ENCODE data around the gene PROKR2.

Gene PROKR2

DNA sequence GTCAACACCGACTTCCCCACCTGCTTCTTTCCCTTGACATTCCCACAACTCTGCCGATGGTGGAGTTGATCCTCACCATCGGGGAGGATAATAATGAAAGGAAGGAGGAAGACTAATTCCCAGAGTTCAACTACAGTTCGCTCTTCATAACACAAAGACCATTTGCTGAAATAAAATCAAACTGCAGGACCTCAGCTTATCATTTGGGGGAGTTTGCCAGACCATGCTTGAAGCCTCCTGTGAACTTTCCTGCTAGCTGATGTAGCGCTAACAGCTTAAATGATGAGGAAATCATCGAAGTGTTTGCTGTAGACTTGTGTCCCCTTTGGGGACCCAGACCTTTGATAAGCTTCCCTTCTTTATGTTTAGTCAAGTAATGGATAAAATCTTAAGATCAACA lies 26.2 kb downstream of the PROKR2 start:
- no peak for DNase-seq (ENCODE audit: extremely low read depth in 1 of 2, low read depth in 1 of 2)

DNA sequence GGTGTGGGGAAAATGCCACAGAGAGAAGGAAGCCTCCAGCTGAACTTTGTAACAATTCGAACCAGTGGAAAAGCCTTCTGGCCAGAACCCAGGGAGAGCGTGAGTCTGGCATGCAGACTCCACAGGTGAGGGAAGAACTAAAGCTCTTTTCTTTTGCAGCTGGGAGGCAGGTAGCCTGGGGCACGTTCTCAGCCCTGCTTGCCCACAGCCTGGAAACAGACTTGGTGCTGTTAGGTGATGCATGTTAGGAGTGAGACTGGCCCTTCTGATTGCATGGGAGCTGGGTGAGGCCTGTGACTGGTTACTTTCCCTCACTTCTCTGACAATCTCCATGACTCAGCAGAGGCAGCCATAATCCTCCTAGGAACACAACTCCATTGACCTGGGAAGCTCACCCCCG lies 34.2 kb downstream of the PROKR2 start:
- DNase-seq (ENCODE audit: extremely low read depth in 1 of 2, low read depth in 1 of 2) = no peak

GRCh38 chr20:5279661-5280060 lies 37.1 kb downstream of the PROKR2 start:
- DNase-seq (ENCODE audit: extremely low read depth in 1 of 2, low read depth in 1 of 2) = no peak

DNA sequence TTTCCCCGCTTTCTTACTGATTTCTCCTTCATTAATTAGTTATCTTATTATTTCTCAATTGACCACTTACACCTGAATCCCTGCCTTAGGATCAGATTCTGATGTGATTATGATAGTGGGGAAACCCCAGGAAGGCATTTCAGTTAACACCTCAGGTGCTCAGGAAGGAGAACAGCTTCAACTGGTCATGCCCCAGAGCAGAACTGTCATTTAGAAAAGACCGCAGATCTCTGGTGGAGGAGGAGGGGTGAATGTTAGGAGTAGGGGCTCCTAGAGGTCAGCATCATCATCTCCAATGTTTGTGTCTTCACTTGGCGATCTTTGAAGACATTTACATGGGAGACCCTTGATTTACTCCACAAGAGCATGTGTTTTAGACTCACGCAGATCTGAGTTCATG lies 44.5 kb downstream of the PROKR2 start:
- DNase-seq (ENCODE audit: extremely low read depth in 1 of 2, low read depth in 1 of 2) = no peak

DNA sequence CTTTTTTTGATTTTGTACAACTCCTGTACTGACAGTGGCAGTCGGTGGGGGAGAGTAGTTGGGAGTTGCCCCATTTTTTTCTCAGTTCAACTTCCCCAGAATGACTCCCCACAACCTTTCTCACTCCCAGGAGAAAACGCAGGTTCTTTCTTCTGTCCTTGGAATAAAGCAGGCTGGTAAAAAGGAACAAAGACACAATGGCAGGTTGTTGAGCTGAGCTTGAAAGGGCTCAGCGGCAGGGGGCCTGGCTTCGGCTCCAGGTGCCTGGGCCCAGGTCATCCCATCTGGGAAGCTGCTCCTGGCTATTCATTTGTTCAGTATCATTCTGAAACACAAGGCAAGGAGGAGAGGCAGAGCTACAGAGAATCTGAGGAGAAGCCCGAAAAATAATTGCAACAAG lies 46.2 kb downstream of the PROKR2 start:
- no peak for DNase-seq (ENCODE audit: extremely low read depth in 1 of 2, low read depth in 1 of 2)

GRCh38 chr20:5268449-5268848 lies 48.3 kb downstream of the PROKR2 start:
- DNase-seq (ENCODE audit: extremely low read depth in 1 of 2, low read depth in 1 of 2) = no peak

DNA sequence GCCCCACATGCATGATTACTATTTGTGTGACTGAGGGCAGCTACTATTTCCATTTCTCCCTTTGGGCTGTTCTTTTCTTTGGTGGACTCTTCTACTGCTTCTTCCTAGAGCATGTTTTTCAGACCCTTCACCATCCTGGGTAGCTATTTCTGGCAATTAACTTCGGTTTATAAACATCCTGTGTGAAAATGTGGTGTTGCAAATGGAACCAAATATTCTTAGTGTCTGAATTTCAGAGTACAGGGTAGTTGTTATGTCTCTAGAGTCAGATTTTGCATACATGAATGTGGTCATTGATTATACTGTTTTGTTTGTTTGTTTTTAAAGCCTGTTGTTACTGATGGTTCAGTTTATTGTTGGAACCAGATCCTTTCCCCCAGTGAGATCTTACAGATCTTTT lies 49.7 kb downstream of the PROKR2 start:
- DNase-seq (ENCODE audit: extremely low read depth in 1 of 2, low read depth in 1 of 2) = no peak

Measured in activated CD8-positive, alpha-beta memory T cell treated with anti-CD3 and anti-CD28 coated beads for 1 hour (primary cell).